GM18517 (cell line): ENCODE results near the gene SF3B6.
"Not testable (repeated sequence)": the region's sequence is repeated elsewhere in the genome, so short reads cannot be mapped to it uniquely, and the experiment has no call there.

Experiments
- ATAC-seq: cut with Tn5 transposase; IDR thresholded peaks from one replicate; pipeline ENCODE4 v1.9.1; 2021; ENCODE audit warnings: mild to moderate bottlenecking, moderate library complexity; ENCODE audit not compliant: unreplicated experiment

The SF3B6 gene

DNA sequence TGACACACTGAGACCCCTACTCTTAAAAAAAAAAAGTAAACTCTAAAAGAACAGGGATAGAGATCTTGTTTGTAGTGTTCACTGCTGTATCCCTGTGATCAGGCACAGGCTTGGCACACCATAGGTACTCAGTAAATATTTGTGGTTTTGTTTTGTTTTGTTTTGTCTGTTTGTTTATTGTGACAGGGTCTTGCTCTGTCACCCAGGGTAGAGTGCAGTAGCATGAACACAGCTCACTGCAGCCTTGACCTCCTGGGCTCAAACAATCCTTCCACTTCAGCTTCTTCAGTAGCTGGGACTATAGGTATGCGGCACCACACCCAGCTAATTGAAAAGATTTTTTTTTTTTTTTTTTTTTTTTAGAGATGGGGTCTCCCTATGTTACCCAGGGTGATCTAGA lies 23.2 kb downstream of the SF3B6 start:
- ATAC-seq: no peak

GRCh38 chr2:24051833-24052232 lies 24.3 kb downstream of the SF3B6 start:
- no peak for ATAC-seq

- ATAC-seq: no peak
These were observed 25.8 kb downstream of the SF3B6 start for GRCh38 chr2:24050041-24050979.

GRCh38 chr2:24049485-24050021 lies 26.6 kb downstream of the SF3B6 start, which contains the start of gene FKBP1B:
FKBP1B (plus strand) TSS chr2:24049741; CDS start chr2:24049850, 109 bp downstream.
- no peak for ATAC-seq

- ATAC-seq: no peak
These were observed 27.2 kb downstream of the SF3B6 start for GRCh38 chr2:24048769-24049484.

GRCh38 chr2:24047703-24048033 lies 28.5 kb downstream of the SF3B6 start:
- ATAC-seq: no peak

DNA sequence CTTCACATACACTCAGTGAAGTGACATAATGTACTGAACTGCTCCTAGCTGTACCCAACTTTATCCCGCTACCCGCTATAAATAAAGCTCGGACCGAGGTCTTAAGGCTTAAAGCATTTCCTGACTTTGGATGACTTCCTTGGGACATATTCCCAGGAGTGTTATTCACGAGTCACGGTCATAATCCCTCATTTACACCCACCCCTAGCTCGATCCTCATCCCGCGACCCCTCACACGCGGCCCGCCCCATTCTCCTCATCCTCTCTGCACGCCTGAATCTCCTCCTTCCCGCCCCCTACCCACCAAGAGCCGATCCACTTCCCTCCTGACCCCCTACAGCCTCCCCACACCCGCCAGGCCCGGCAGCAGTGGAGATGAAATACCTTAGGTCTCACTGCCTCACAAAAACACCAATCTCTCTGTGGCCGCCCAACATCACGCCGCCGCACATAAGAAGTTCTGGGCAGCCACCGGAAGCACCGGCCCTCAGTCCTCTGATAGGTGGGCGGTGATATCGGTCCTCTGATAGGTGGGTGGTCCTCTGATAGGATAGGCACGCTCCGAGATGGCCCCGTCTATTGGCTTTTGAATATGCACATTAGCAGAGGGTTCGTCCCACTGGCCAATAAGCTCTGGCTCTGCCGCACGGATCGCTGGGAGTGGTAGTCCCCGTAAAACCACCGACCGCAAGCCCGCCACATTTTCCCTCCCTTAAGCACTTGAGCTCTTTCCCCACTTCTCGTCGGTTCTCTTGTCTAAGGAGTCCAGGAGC lies 29.0 kb downstream of the SF3B6 start, which contains the start of gene WDCP:
TSS of gene WDCP (minus strand) at position 462 of the 773 bp plus-strand sequence. CDS start 7,897 bp downstream, outside the sequence.
- peak; percentile 100 for ATAC-seq

DNA sequence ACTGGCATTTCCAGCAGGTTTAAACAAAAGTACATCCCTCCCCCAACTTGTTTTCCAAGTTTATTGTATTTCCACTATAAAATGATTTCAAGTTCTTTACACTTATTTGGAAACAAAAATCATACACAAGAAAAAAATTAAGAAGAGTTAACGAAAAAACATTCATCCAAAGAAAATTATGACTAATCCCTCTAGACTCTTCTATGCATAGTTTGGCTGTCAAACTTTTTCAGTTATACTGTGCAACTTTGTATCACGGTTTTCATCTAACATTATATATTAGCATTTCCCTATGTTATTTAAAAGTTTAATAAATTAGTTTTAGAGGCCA lies 29.6 kb downstream of the SF3B6 start:
- ATAC-seq: no peak

DNA sequence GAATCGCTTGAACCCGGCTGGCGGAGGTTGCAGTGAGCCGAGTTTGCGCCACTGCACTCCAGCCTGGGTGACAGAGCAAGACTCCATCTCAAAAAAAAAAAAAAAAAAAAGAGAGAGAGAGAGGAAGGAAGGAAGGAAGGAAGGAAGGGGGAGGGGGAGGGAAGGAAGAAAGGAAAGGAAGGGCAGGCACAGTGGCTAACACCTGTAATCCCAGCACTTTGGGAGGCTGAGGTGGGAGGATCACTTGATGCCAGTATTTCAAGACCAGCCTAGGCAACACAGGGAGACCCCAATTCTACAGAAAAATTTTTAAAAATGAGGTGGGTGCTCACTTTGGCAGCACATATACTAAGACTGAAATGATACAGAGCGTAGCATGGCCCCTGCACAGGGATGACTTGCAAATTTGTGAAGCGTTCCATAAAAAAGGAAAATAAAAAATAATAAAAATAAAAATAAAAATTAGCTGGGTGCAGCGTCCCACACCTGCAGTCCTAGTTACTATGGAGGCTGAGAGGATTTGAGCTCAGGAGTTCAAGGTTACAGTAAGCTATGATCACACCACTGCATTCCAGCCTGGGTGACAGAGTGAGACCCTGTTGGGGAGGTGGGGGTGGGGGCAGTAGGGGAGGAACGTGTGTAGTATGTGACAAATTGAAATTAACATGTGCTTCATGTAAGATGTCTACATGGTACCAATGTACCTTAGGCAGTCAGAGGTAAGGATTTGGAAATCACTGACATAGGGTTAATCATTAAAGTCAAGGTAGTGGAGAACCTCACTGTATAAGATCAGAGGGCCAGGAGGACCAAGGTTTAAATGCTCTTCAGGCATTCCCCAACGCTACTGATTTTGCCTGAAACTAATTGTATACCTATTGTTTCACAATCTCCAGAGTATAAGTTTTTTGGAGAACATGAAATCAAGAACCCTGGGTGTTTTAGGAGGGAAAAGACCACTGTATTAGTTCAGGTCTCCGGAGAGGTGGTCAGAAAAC lies 30.3 kb downstream of the SF3B6 start:
- no peak for ATAC-seq

DNA sequence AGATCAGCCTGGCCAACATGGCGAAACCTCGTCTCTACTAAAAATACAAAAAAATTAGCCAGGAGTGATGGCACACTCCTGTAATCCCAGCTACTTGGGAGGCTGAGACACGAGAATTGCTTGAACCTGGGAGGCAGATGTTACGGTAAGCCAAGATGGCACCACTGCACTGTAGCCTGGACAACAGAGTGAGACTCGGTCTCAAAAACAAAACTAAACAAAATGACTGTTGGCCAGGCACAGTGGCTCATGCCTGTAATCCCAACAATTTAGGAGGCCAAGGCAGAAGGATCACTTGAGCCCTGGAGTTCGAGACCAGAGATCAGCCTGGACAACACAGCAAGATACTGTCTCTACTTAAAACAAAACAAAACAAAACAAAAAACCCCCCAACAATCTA lies 33.0 kb downstream of the SF3B6 start:
- not testable (repeated sequence) for ATAC-seq

DNA sequence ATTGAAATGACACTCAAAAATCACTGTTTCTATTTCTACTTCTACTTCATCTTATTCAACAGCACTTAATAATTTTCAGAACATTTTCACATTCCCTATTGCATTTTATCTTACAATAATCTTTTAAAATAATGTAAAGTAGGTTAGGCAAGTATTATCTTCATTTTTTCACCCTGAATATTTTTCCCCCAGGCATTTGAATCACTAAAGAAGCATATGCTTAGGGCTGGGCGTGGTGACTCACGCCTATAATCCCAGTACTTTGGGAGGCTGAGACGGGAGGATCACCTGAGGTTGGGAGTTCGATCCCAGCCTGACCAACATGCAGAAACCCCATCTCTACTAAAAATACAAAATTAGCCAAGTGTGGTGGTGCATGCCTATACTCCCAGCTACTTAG lies 35.6 kb downstream of the SF3B6 start:
- ATAC-seq: no peak

- no peak for ATAC-seq
These were observed 37.2 kb downstream of the SF3B6 start for GRCh38 chr2:24038786-24039499.

DNA sequence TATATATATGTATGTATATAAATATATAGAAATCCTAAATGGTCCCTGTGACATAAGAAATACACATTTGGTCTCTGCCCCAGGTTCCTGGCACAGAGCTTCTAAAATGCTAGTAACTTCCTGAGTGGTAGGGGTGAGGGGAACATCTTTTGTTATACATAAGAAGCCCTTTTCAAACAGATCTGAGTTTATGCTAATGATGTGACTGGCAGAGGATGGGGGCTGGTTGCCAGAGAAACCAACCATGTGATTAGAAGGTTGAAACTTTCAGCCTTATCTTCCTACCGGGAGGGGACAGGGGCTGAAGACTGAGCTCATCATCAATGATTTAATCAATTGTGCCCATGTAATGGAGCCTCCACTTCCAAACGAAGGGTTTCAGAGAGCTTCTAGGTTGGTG lies 49.9 kb downstream of the SF3B6 start:
- ATAC-seq: no peak

- no peak for ATAC-seq
These were observed 51.0 kb downstream of the SF3B6 start for GRCh38 chr2:24024996-24025663.

- no peak for ATAC-seq
These were observed 52.1 kb downstream of the SF3B6 start for GRCh38 chr2:24024018-24024417.

DNA sequence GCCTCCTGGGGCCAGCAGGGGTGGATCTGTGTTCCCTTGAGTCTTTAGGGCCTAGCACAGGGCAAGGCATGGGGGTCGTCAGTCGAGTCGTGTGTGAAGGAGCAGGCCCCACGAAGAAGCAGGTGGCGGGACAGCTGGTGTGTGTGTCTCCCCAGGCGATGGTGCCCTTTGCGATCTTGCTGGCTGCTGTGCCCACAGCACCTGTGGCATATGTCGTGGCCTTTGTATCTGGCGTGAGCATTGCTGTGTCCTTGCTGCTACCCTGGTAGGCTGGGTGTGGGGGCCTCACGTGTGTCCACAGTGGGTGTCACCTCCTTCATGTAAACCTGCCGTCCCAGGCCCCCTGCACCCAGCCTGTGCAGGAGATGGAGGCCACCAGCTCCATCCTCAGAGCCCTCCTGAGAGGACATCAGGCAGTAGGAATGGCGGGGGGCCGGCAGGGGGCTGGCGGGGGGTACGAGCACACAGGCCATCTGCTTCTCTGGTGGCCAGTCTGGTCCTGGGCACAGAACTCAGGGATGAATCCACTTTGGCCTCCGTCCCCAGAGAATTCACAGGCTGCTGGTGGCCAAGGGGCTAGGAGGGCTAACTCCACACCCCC lies 53.1 kb downstream of the SF3B6 start:
- no peak for ATAC-seq

DNA sequence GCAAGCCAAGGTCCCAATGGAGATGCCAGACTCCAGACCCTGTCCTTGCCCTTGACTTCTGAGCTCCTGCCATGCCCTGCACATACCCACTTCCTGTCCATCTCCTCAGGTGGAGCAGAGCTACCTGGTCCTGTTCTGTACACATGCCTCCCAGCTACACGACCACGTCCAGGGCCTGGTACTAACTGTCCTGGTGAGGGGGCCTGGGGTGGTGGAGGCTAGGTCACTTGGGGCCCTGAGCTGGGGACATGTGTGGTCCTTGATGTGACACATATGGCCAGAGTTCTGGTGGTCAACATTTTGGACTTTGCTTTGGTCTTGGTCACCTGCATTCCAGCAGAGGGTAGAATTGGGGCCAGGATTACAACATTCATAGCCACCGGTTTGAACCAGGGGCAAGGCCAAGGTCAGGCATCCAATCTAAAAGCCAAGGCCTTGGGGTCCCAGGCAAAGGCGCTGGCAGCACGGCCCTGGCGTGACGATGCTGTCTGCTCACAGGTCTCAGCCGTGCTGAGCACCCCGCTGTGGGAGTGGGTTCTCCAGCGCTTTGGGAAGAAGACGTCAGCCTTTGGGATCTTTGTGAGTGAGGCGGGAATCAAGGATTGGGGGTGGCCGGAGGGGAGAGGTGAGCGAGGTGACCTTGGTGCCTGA lies 53.7 kb downstream of the SF3B6 start:
- ATAC-seq: no peak
